ENCODE measurements around the gene PHTF2.
"Not testable (repeated sequence)": the region's sequence is repeated elsewhere in the genome, so short reads cannot be mapped to it uniquely, and the experiment has no call there.

PHTF2 gene

DNA sequence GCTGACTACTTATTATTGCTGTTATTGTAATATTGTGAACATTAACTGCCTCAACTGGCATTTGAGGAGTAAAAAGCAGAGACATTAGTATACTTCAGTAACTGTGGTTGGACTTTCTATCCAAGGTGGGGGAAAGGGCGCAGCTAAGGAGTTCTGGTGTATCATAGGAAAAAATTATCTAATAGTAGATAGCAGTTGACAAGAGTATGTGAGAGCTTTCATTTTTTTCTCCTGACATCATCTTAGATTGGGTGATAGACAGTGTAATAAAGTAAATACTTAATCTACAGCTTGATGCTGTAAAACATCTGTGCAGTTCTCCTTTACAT is 68.9 kb downstream of the PHTF2 start:
- Histone ChIP-seq H3K4me3 (ENCODE audit: low read depth in 1 of 2, low read length in 2 of 2) (no peak overlapping the region), H3K27me3 (ENCODE audit: insufficient read depth, low read length, poor library complexity) (no peaks in the 10 kb centered on the region), H3K9ac (ENCODE audit: low read depth, low read length) (no peak overlapping the region), H3K79me2 (ENCODE audit: insufficient read depth, low read length) (peaks cover 61% of the 10 kb centered on the region), H2AFZ (ENCODE audit: low read depth, low read length) (no peak overlapping the region), H3K27ac (ENCODE audit: low read length) (no peak overlapping the region), H3K4me2 (ENCODE audit: insufficient read depth, low read length) (no peak overlapping the region), H3K36me3 (ENCODE audit: insufficient read depth, low read length) (peaks cover 3% of the 10 kb centered on the region; the same call in 1 of the 2 replicates), H4K20me1 (ENCODE audit: insufficient read depth, low read length) (no peaks in the 10 kb centered on the region; the same call in 1 of the 2 replicates), H3K4me1 (ENCODE audit: insufficient read depth, low read length) (no peaks in the 10 kb centered on the region), H3K9me3 (ENCODE audit: insufficient read depth, low read length, severe bottlenecking) (no peaks in the 10 kb centered on the region)
- ATAC-seq (ENCODE audit: insufficient read depth, low read depth): no peak
- no peak for DNase-seq
- TF ChIP-seq EZH2 (IDR thresholded peaks at IDR 0.05; ENCODE audit: borderline replicate concordance, low read depth, low read length, severe bottlenecking) (no peak), CTCF (IDR thresholded peaks at IDR 0.05; ENCODE audit: borderline replicate concordance, extremely low read depth, low read length, poor library complexity, severe bottlenecking) (no peak)

- not testable (repeated sequence) for H3K9ac ChIP-seq (ENCODE audit: low read depth, low read length); H2AFZ ChIP-seq (ENCODE audit: low read depth, low read length); H3K9me3 ChIP-seq (ENCODE audit: insufficient read depth, low read length, severe bottlenecking); DNase-seq; H3K27me3 ChIP-seq (ENCODE audit: insufficient read depth, low read length, poor library complexity); H3K36me3 ChIP-seq (ENCODE audit: insufficient read depth, low read length); ATAC-seq (ENCODE audit: insufficient read depth, low read depth); H4K20me1 ChIP-seq (ENCODE audit: insufficient read depth, low read length); H3K27ac ChIP-seq (ENCODE audit: low read length); H3K4me2 ChIP-seq (ENCODE audit: insufficient read depth, low read length); H3K4me3 ChIP-seq (ENCODE audit: low read depth in 1 of 2, low read length in 2 of 2); H3K4me1 ChIP-seq (ENCODE audit: insufficient read depth, low read length)
- H3K79me2 ChIP-seq (ENCODE audit: insufficient read depth, low read length): peaks cover 40% of the 10 kb centered on the region
Measured at GRCh38 chr7:77872256-77872655, 73.7 kb downstream of the PHTF2 start.

GRCh38 chr7:77873416-77874327 is 75.1 kb downstream of the PHTF2 start:
- H3K36me3 ChIP-seq (ENCODE audit: insufficient read depth, low read length); H3K4me1 ChIP-seq (ENCODE audit: insufficient read depth, low read length); H3K9me3 ChIP-seq (ENCODE audit: insufficient read depth, low read length, severe bottlenecking); H3K4me2 ChIP-seq (ENCODE audit: insufficient read depth, low read length); H2AFZ ChIP-seq (ENCODE audit: low read depth, low read length); H3K27me3 ChIP-seq (ENCODE audit: insufficient read depth, low read length, poor library complexity); ATAC-seq (ENCODE audit: insufficient read depth, low read depth); H3K4me3 ChIP-seq (ENCODE audit: low read depth in 1 of 2, low read length in 2 of 2); H3K9ac ChIP-seq (ENCODE audit: low read depth, low read length); H4K20me1 ChIP-seq (ENCODE audit: insufficient read depth, low read length); H3K27ac ChIP-seq (ENCODE audit: low read length); DNase-seq: not testable (repeated sequence)
- peaks cover 36% of the 10 kb centered on the region for H3K79me2 ChIP-seq (ENCODE audit: insufficient read depth, low read length)

GRCh38 chr7:77877791-77878190 is 79.2 kb downstream of the PHTF2 start:
- H3K9me3 ChIP-seq (ENCODE audit: insufficient read depth, low read length, severe bottlenecking): no peaks in the 10 kb centered on the region
- H3K4me1 ChIP-seq (ENCODE audit: insufficient read depth, low read length): no peaks in the 10 kb centered on the region
- H3K4me3 ChIP-seq (ENCODE audit: low read depth in 1 of 2, low read length in 2 of 2): no peak overlapping the region
- DNase-seq (no peak), ATAC-seq (ENCODE audit: insufficient read depth, low read depth) (no peak)
- H2AFZ ChIP-seq (ENCODE audit: low read depth, low read length): no peak overlapping the region
- H3K79me2 ChIP-seq (ENCODE audit: insufficient read depth, low read length): peaks cover 37% of the 10 kb centered on the region
- peaks cover 3% of the 10 kb centered on the region; the same call in 1 of the 2 replicates for H4K20me1 ChIP-seq (ENCODE audit: insufficient read depth, low read length)
- no peak overlapping the region for H3K27ac ChIP-seq (ENCODE audit: low read length)
- TF ChIP-seq EZH2 (IDR thresholded peaks at IDR 0.05; ENCODE audit: borderline replicate concordance, low read depth, low read length, severe bottlenecking) (no peak), CTCF (IDR thresholded peaks at IDR 0.05; ENCODE audit: borderline replicate concordance, extremely low read depth, low read length, poor library complexity, severe bottlenecking) (no peak)
- no peaks in the 10 kb centered on the region for H3K27me3 ChIP-seq (ENCODE audit: insufficient read depth, low read length, poor library complexity)
- H3K9ac ChIP-seq (ENCODE audit: low read depth, low read length): no peak overlapping the region
- no peak overlapping the region for H3K4me2 ChIP-seq (ENCODE audit: insufficient read depth, low read length)
- no peaks in the 10 kb centered on the region for H3K36me3 ChIP-seq (ENCODE audit: insufficient read depth, low read length)

All from DND-41 (cell line).